NCI-H2196 treated with DMSO at 0.1 percent for 48 hours (cell line): ENCODE results near the gene USF1.
"Not testable (repeated sequence)": the region's sequence is repeated elsewhere in the genome, so short reads cannot be mapped to it uniquely, and the experiment has no call there.

Source experiments
- DNase-seq: peaks from one replicate; lab custom pipeline; 2025; ENCODE audit not compliant: unreplicated experiment; lab: John Stamatoyannopoulos, UW

USF1 gene

GRCh38 chr1:160992036-160992435 is 53.7 kb downstream of the USF1 start:
- not testable (repeated sequence) for DNase-seq
